ENCODE measurements around the gene PCED1B.
"Not testable (repeated sequence)": the region's sequence is repeated elsewhere in the genome, so short reads cannot be mapped to it uniquely, and the experiment has no call there.

The PCED1B gene, protein sequence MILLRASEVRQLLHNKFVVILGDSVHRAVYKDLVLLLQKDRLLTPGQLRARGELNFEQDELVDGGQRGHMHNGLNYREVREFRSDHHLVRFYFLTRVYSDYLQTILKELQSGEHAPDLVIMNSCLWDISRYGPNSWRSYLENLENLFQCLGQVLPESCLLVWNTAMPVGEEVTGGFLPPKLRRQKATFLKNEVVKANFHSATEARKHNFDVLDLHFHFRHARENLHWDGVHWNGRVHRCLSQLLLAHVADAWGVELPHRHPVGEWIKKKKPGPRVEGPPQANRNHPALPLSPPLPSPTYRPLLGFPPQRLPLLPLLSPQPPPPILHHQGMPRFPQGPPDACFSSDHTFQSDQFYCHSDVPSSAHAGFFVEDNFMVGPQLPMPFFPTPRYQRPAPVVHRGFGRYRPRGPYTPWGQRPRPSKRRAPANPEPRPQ

DNA sequence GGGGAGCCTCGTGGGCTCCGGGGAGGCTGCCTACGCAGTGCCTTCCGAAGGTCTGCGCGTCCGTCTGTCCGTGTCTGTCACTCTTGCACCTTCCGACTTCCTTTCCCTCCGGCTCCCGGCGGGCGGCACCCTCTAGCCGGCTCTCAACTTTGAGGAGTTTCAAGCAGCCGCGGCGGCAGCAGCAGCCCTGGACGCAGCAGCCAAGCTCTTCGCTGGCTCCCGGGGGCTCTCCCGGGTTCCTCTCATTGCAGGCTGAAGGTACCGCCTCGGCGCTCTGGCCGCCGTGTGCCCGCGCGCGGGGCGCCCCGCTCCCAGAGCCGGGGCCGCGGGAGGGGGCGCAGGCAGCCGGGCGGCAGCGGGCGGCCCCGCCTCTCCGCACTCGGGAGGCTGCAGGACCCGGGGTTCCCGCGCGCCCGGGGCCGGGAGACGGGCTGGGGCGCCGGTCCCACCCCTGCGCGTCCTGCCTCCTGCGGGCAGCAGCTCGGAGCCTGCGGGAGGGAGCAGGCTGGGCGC is at the start of gene PCED1B, which contains the start of gene AMIGO2:
Gene PCED1B, plus strand, starts transcription at position 154 of the 513 bp plus-strand sequence. CDS start 155,443 bp downstream, outside the sequence.
Gene AMIGO2, minus strand, starts transcription at position 492 of the 513 bp plus-strand sequence. CDS start 957 bp downstream, outside the sequence.
- DNase-seq: peak; percentile 27

DNA sequence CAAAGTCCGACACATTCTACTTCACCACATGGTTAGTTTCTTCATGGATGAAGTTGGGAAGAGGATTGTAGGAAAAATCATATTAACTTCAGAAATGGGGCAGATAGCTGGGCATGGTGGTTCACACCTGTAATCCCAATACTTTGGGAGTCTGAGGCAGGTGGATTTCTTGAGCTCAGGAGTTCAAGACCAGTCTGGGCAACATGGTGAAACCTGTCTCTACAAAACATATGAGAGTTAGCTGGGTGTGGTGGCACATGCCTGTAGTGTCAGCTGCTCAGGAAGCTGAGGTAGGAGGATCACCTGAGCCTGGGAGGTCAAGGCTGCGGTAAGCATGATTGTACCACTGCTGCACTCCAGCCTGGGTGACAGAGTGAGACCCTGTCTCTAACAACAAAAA is 49.5 kb upstream of the PCED1B start:
- no peak for DNase-seq

DNA sequence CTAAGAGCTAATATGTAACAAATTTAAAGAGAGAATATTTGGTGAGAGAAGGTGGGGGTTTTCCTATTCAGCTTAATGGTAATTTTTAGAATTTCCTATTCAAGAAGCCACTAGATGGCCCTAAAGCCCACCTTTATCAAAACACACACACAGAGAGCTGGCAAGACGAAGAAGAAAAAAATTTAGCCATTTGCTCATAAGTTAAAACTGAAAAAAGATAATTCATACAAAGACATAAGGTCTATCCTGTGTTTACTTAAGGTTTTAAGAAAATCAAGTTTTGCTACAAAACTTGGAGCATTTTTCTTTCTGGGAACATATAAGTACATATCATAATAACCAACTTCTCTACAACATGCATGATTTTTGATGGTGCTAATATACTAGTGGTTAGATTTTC is 46.8 kb upstream of the PCED1B start:
- DNase-seq: no peak

DNA sequence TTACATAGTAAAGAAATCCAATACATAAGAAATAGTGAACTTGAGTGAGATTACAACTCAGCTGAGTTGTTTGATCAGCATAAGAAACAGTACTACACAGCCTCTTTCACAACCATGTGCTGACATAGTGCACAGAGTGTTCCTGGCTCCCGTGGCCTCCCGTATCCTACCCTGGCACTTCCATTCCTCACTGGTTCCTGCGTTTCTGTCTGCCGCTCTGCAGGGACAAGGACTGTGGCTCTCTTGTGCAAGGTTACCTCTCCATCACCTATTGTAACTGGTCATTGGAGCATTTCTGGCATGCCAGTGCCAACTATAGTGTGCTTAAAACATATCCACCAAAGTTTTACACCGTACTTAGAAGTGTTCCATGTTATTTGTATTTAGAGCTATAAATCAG is 46.3 kb upstream of the PCED1B start:
- no peak for DNase-seq

DNA sequence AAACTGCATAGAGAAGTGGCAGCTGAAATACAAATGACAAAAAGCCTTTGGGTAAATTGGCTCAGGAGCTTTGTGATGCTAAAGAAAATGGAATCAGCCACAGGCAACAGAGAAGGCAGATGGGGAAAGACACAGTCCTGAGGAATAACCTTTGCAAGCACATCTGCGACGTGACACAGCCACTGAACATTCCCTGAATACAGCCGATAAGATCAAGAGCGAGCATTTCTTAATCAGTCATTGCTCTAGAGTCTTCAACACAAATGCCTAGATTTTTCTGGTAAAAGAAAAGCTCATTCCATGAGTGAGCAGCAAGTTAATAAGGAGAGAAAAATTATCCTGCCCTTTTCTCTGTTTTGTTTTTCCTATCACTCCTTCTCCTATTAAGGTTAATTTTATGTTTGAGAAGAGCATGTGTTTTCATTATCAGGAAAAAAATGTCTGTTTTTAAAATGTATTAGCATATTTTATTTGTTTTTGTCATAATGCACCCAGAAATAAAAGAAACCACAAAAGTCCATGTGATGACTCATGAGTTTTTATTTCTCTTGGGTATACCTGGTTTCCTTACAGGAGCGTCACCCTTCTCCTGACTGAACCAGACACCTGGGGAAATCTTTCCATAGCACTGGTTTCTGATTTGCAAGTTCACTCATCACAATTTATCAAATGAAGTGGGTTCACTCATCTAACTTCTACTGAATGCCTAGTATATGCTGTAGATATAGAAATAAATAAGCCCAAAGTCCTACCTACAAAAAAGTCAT is 45.4 kb upstream of the PCED1B start:
- DNase-seq: no peak

DNA sequence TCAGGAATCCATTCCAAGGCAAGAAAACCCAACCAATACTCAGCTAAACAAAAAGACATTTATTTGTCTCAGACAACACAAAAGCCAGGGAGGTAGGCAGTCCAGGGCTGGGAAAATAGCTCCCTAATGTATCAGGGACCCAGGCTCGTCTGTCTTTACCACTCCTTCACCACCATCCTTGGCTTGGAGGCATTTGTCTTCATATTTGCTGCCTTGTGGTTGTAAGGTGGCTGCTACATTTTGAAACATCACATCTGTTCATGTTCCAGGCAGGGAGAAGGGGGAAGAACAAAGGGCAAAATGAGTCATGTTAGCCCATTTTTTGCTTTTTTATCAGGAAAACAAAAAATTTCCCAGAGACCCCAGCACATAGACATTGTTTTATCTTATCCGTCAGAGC is 44.8 kb upstream of the PCED1B start:
- DNase-seq: no peak

DNA sequence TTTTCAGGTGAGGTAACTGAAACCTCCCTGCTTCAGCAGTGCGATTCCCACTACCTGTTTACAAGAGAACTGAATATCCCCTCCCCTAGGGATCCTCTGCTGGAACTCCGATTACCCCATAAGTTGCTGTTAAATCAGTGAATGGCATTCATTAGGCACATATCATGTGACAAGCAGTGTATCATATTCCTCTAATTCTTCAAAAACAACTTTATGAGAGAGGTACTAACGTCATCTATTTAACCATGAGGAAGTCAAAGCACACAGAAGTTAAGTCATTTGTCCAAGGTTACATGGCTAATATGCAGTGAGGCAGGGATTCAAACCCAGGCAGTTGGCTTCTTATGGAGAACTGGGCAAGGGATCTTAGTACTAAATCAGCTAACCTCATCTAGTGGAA is 43.9 kb upstream of the PCED1B start:
- DNase-seq: no peak

DNA sequence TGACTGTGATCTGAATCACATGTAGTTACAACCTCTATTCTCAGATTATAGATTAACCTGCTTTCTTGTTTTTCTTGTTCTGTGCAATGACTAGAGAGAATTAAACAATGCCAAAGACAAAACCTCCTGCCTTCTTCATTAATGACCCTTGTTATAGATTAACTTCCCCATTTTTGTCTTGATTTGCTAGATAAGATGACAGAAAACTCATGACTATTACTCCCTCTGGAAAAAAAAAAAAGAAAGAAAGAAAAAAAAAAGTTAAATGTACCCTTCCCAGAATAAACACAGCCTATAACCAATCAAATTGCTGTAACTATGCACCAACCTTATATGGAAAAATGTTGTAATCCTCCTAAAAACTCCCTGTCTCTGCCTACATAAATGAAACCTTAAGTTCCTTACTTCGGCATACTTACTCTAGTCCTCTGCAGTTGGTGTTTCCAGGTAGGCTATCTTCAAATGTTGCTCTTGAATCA is 41.1 kb upstream of the PCED1B start:
- DNase-seq: no peak

DNA sequence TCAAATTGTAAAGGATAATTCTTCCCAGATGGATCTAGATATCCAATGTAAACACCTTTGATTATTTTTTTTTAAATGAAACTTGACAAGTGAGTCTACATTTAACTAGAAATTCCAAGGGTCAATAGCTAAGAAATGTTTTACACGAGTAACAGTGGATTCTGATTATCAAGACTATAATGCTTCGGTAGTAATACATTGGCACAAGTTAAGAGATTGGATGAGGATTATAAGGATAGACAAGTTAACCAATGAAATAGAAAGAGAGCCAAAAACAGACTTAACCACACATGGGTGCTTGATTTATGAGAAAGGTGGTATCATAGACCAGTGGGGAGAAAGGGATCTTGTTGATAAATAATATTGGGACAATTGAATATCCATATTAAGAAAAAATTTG is 40.3 kb upstream of the PCED1B start:
- DNase-seq: no peak

DNA sequence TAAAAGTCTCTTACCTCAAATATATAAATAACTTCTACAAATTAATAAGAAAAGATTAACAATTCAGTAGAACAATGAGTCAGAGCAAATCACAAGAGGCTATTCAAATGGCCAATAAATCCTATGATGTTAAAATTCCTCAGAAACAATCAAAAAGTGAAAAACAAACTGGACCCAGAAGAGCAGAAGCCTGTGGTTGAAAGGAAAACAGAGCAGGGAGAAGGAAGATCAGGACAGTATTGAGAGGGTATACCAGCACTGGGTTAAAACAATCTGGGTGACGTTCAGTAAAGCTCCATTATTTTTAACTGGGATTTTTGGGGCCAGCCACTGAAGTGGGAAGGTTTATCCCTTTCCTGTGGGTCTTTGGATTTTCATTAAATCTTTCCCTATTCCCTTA is 39.7 kb upstream of the PCED1B start:
- DNase-seq: no peak

DNA sequence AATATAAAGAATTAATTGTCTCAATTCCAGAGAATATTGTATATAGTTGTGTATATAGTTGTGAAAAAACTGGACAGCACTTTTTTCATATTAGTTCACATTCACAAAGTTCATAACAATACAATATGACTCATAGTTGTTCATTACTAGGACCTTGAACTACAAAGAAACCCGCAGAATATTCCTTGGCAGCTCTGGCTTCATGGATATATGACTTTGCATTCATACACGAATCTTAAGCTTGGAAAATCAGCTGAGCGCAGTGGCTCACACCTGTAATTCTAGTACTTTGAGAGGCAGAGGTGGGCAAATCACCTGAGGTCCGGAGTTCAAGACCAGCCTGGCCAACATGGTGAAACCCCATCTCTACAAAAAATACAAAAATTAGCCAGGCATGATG is 38.1 kb upstream of the PCED1B start:
- DNase-seq: no peak

DNA sequence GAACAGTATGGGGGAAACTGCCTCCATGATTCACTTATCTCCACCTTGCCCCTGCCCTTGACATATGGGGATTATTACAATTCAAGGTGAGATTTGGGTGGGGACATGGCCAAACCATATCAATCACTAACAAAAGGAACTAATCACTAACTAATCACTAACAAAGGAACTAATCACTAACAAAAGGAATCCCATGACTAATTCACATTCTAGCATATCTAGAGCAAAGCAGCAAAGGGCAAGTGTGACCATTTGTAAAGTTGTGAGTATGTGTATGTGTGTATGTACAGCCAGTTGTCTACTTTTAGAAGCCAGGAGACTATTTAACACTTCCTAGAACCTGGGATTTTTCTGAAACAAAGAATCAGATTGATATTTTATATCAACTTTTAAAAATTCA is 30.9 kb upstream of the PCED1B start:
- no peak for DNase-seq

DNA sequence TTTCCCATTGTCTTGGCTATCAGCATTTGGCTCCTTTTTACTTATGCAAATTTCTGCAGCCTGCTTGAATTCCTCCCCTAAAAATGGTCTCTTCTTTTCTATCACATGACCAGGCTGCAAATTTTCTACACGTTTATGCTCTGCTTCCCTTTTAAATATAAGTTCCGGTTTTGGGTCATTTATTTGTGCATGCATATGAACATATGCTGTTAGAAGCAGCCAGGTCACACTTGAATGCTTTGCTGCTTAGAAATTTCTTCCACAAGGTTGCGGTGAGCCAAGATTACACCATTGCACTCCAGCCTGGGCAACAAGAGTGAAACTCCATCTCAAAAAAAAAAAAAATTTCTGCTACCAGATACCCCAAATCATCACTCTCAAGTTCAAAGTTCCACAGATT is 28.1 kb upstream of the PCED1B start:
- DNase-seq: not testable (repeated sequence)

DNA sequence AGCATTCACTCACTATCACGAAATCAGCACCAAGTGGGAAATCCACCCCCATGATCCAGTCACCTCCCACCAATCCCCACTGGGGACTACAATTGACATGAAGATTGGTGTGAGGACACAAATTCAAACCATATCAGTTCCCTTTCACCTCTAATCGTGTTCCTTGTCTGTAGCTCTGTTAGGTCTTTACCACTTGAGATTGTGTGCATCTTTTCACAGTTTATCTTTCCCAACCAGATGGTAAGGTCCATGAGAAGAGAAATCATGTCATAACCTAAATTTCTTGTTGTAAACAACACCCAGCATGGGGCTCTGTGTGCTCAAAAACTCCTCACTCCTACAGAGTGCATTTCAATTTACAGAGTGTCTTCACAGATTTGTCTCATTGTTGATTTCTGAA is 27.1 kb upstream of the PCED1B start:
- DNase-seq: no peak

DNA sequence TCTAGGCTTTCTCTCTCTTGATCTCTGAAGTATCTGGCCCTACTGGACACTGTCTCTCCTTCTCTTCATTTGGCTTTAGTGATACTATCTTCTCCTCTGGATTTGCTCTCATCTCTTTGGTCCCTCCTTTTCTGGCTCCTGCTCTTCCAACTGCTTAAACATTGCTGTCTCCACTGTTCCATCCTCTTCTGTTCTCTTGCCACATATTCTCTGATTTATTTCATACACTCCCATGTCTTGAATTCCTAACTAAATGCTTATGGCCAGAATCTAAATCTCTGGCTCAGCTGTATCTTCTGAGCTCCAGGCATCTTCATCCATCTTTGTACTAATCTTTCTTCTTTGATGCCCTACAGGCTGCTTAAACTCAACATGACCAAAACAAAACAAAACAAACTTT is 25.5 kb upstream of the PCED1B start:
- DNase-seq: no peak

DNA sequence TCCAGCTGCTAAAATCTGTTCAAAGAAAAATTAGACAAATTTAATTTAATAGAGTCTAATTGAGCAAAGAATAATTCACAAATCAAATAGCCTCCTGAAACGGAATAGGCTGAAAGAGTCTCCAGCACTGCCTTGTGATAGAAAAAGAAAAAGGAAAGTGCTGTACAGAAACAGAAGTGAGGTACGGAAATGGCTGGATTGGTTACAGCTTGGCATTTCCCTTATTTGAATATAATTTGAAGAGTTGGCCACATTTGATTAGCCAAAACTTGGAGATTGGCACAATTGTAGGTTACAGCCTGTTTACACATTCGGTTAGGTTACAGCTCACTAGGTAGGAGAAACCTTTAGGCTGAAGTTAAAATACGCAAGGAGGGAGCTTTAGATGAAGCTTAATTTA is 24.8 kb upstream of the PCED1B start:
- DNase-seq: no peak

DNA sequence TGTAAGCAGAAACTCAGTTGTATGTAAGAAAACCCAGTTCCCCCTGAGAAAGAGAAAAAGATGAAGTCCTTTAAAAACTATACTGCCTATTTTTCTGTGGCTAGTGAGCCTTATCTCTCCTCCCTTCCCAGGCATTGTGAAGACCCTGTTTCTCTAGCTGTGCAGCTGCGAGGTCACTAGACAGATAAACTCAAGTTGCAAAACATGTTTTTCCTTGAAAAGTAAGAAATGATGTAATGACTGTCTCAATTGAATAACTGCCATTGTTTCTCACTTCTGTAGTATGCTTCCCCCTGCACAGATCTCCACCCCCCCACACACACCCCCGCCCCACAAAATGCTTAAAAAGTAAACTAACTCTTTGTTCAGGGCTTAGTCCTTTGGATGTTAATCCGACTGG is 23.6 kb upstream of the PCED1B start:
- not testable (repeated sequence) for DNase-seq

DNA sequence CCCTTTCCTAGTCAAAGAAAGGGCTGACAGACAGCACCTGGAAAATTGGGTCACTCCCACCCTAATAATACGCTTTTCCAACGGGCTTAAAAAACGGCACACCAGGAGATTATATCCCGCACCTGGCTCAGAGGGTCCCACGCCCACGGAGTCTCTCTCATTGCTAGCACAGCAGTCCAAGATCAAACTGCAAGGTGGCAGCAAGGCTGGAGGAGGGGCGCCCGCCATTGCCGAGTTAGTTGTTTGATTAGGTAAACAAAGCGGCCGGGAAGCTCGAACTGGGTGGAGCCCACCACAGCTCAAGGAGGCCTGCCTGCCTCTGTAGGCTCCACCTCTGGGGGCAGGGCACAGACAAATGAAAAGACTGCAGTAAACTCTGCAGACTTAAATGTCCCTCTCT is 22.5 kb upstream of the PCED1B start:
- not testable (repeated sequence) for DNase-seq

DNA sequence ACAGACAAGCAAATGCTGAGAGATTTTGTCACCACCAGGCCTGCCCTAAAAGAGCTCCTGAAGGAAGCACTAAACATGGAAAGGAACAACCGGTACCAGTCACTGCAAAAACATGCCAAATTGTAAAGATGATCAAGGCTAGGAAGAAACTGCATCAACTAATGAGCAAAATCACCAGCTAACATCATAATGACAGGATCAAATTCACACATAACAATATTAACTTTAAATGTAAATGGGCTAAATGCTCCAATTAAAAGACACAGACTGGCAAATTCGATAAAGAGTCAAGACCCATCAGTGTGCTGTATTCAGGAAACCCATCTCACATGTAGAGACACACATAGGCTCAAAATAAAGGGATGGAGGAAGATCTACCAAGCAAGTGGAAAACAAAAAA is 20.8 kb upstream of the PCED1B start:
- not testable (repeated sequence) for DNase-seq

DNA sequence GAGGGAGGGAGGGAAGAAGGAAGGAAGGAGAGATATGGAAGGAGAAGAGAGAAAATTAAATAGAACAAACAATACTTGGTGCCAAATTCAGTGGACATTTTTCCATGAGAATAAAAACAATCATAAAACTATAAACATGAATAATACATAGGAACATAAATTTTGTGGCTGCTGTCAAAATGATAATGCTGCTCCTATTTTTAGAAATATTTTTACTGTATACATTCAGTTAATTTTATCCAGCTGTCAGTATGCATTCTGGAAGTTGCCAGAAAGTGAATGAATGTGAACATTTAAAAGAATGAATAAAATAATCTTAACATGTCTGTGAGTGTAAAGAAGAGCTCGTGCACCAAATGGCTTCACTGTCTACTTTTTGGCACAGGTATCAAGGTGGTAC is 13.9 kb upstream of the PCED1B start:
- DNase-seq: no peak

DNA sequence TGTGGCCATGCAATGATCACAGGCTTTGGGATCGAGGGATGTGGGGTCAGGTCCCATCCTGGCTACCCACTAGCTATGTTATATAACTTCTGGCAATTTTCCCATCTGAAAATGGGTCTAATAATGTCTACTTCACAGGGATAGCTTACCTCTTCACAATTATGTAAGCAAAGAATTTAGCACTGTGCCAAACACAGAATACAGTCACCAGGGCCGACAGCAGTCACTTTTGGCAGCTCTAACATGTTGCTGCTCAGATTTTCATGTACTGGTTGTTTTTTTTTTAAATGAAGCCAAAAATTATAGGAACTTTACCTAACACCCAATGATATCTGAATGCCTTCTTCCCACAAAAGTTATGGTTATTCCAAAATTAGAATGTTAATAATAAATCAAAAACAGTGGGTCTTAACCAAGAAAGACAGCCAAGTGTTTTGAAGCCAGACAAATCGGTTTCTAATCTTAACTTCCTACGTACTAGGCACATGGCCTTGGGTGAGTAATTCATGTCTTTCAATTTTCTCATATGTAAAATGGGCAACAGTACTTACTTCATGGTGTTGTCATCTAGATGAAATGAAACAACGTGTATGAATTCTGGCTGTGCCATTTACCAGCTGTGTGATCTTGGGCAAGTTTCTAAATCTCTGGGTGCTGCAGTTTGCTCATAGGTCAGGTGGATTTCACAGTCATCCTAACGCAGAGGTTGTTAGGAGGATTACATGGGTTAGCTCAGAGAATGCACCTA is 13.0 kb upstream of the PCED1B start:
- DNase-seq: no peak

DNA sequence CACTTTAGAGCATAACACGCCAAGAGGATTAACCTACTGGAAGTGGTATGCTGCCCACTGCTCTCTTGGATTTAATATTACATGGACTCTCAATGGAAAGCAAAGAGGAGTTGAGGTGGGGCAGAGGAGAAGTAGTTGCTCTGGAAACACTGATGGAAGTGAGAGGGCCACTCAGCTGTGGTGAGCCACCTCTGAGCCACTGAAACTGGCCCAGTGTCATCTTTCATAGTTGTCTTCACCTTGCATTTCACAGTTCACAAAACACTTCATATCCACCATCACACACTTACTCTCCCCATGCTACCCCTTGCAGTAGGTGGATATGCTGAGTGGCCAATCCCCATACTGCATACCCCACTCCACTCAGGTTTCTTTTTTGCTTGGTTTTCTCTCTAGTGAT is 12.2 kb upstream of the PCED1B start:
- DNase-seq: no peak

Data from GOT3 (cell line).